Stomach (tissue), 9 donors: ENCODE data around the gene CPED1. TPM values are rescaled to one million over a fixed set of nuclear protein-coding genes. Genes with fewer than 3 reads are reported as not detected.

ENCODE experiments used
- DNase-seq, 2 donors: peaks; one replicate each; pipeline versions ENCODE4 v3.0.0 to v3.0.0-alpha.2; 2013 to 2019
- H3K27ac ChIP-seq, 5 donors: fragments of 200-600 bp in 4 of 5; sonication (generic) in 4 of 5; one replicate each; pipeline ENCODE4 v1.5.1; 2013 to 2019; ENCODE audit warnings: mild to moderate bottlenecking in 1 of 5, moderate library complexity in 1 of 5
- H3K27me3 ChIP-seq, 3 donors: fragments of 200-600 bp; sonication (generic); one replicate each; pipeline ENCODE4 v1.5.1; 2017 to 2019; ENCODE audit warnings: mixed run types in 1 of 3
- H3K36me3 ChIP-seq, 4 donors: fragments of 200-600 bp; sonication (generic); 1 replicate in 3 of 4; 2 replicates in 1 of 4; pipeline ENCODE4 v1.5.1; 2016 to 2019
- H3K4me1 ChIP-seq, 4 donors: fragments of 200-600 bp; sonication (generic); one replicate each; pipeline ENCODE4 v1.5.1; 2016 to 2019
- H3K4me3 ChIP-seq, 4 donors: fragments of 200-600 bp; sonication (generic) in 3 of 4; one replicate each; pipeline ENCODE4 v1.5.1; 2016 to 2019; ENCODE audit warnings: mild to moderate bottlenecking in 1 of 4
- H3K9me3 ChIP-seq, 4 donors: fragments of 200-600 bp; sonication (generic); one replicate each; pipeline ENCODE4 v1.5.1; 2016 to 2019
- EP300 ChIP-seq: sonication (generic); formaldehyde crosslinking; IDR thresholded peaks from one replicate; pipeline ENCODE4 v1.6.1; 2017; ENCODE audit warnings: antibody characterized with exemption
- POLR2A ChIP-seq, 4 donors: fragments of 450-650 bp; IDR thresholded peaks; one replicate each; pipeline ENCODE4 v1.6.1; 2016; ENCODE audit warnings: antibody characterized with exemption in 4 of 4, control low read depth in 2 of 4, mild to moderate bottlenecking in 1 of 4, moderate library complexity in 1 of 4
- POLR2AphosphoS5 ChIP-seq, 3 donors: sonication (generic); formaldehyde crosslinking; IDR thresholded peaks; one replicate each; pipeline ENCODE4 v1.6.1; 2016; ENCODE audit warnings: antibody characterized with exemption in 3 of 3
- WGBS, 5 donors: extraction: QIAGEN DNeasy Blood & Tissue Kit in 3 of 5; methylation state at CpG; one replicate each; pipeline versions ENCODE4 v1.1.5 to v1.1.7; 2013 to 2018; 5-methylcytosine and 5-hydroxymethylcytosine counted together
- intact Hi-C: fragments of 100-400 bp; cut with DNase I; formaldehyde crosslinking; loops from one replicate; pipeline ENCODE4 v1.15.1; 2023; ENCODE audit warnings: low total_unique reads
- polyA plus RNA-seq, 3 donors: library from polyadenylated mRNA; stranded (reverse); fragments of 200-250 nt; gene quantifications; one replicate each; pipeline ENCODE4 v1.2.3, GENCODE V29; 2013
- total RNA-seq, 5 donors: library from RNA; depleted of rRNA; stranded (reverse); fragments of >200 nt; gene quantifications; one replicate each; pipeline versions ENCODE4 v1.1.0 to v1.2.3, GENCODE V29; 2014 to 2016
- TF ChIP-seq, protein P1 (sequence below), 7 experiments: fragments of 450-650 bp in 4 of 7; fragments of 200-600 bp in 3 of 7; sonication (generic) in 3 of 7; IDR thresholded peaks; one replicate each; pipeline ENCODE4 v1.5.1; 2016 to 2019; ENCODE audit warnings: antibody characterized with exemption in 7 of 7, control low read depth in 2 of 7, mild to moderate bottlenecking in 1 of 7
- donor health status: healthy with polysubstance abuse.
- donor health status: Bipolar disorder and iron deficiency.
- donor health status: healthy.

The CPED1 gene
- total and polyA plus RNA-seq, 8 donors, result 3.0 to 58.7 (median 15.9) TPM

DNA sequence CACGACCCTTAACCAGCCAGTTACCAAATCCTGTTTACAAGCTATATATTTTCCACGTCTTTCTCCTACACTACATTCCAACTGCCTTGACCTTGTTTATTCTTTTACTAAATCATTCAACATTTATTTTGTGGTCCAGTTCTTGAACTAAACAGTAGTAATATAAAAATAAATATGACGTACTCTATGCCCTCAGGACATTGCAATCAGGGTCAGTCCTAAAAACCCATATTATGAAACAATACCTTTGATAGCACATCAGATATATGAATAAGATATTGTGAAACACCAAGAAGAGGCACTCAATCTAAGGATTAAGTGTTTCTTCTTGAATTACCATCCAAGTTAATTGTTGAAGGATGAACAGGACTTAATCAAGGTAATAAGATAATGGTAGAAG lies 287.8 kb downstream of the CPED1 start:
- H3K27ac ChIP-seq, result no peak overlapping the region
- 52 to 61% (median 58%) methylated on average over 3 of the region's 3 CpGs for WGBS, 5 donors
- no peaks in the 10 kb centered on the region for H3K9me3 ChIP-seq
- no peak for DNase-seq
- H3K36me3 ChIP-seq, result no peaks in the 10 kb centered on the region
- no peaks in the 10 kb centered on the region for H3K27me3 ChIP-seq
- no peak for TF ChIP-seq POLR2AphosphoS5 (IDR thresholded peaks at IDR 0.05)
- TF ChIP-seq POLR2A (IDR thresholded peaks at IDR 0.05), result no peak
- TF ChIP-seq, protein P1, sequence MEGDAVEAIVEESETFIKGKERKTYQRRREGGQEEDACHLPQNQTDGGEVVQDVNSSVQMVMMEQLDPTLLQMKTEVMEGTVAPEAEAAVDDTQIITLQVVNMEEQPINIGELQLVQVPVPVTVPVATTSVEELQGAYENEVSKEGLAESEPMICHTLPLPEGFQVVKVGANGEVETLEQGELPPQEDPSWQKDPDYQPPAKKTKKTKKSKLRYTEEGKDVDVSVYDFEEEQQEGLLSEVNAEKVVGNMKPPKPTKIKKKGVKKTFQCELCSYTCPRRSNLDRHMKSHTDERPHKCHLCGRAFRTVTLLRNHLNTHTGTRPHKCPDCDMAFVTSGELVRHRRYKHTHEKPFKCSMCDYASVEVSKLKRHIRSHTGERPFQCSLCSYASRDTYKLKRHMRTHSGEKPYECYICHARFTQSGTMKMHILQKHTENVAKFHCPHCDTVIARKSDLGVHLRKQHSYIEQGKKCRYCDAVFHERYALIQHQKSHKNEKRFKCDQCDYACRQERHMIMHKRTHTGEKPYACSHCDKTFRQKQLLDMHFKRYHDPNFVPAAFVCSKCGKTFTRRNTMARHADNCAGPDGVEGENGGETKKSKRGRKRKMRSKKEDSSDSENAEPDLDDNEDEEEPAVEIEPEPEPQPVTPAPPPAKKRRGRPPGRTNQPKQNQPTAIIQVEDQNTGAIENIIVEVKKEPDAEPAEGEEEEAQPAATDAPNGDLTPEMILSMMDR (IDR thresholded peaks at IDR 0.05), result no peak
- TF ChIP-seq EP300, result no peak
- intact Hi-C loops, result no loop called here
- H3K4me1 ChIP-seq, result no peaks in the 10 kb centered on the region
- H3K4me3 ChIP-seq, result no peak overlapping the region

DNA sequence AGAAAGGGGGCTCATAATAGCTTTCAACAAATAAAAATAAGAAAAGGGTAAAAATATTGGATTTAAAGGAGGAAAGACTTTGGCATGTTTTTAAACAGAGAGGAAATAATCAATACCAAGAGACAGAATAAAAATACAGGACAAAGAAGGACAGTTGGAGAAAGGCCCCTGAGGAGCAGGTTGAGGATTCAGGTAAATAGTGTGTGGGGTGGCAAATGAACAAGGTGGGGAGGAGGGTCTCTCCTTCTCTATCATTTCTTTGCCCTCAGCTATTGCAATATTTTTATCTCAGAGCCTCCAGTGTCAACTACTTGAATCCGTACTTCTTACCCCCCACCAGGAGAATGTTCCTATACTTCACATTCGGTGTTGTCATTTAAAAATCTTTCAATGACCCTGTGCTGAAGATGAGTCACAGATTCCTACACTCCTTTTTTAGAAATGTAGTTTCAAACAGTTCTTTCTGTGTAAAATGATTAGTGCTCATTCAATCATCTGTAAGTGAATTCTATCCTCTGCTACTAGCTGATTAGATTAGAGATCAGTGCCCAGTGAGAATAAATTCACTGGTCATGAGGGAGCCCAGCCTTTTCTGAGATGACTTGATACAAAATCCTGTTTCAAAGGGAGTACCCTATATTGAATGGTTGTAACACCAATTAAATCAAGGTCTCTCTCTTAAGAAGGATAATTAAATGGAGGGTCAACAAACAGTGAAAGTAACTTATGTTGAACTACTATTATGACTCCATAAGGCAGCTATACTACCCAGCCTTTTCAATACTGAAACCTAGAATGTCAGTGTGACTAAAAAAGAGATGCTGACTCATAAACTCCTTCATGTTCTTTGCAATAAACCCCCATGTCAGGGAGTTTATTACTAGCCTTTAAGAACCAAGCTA lies 289.9 kb downstream of the CPED1 start:
- Histone ChIP-seq H3K36me3 (peaks cover 0 to 2% (median 0%) of the 10 kb centered on the region in 4 donors), H3K27ac (no peak overlapping the region), H3K9me3 (no peaks in the 10 kb centered on the region), H3K4me3 (no peak overlapping the region), H3K4me1 (no peaks in the 10 kb centered on the region), H3K27me3 (no peaks in the 10 kb centered on the region)
- intact Hi-C loops, result no loop called here
- WGBS, 5 donors, result 60 to 86% (median 80%) methylated on average over 2 of the region's 2 CpGs
- no peak for TF ChIP-seq EP300
- TF ChIP-seq, protein P1 (IDR thresholded peaks at IDR 0.05), result no peak
- TF ChIP-seq POLR2AphosphoS5 (IDR thresholded peaks at IDR 0.05), result no peak
- TF ChIP-seq POLR2A (IDR thresholded peaks at IDR 0.05), result no peak
- DNase-seq, result no peak

DNA sequence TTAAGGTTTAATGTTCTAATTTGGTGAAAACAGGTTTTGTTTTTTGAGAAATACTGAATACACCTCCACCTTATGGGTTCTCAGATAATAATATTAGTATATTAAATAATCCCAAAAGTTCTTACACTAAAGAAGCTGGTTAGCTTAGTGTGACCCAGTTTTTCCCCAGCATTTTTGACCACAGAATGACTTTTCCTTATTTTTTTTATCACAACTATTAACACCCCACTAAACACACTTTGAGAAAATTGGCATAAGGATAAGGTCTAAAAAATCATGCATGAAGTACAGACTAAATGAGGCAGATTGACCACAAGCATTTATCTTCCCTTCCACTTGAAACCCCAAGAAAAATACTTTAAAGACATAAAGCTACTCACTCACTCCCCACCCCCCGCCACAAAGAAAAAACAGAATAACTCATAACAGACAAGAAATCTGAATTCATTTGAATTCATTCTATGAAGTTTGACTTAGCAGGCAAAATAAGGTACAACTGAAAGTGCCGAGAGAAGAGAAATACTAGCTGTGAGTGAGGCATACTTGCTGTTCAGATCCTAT lies 290.6 kb downstream of the CPED1 start:
- H3K4me1 ChIP-seq, result no peaks in the 10 kb centered on the region
- TF ChIP-seq EP300, result no peak
- no peak overlapping the region for H3K4me3 ChIP-seq
- no peak overlapping the region for H3K27ac ChIP-seq
- intact Hi-C loops, result no loop called here
- no peak for DNase-seq
- H3K27me3 ChIP-seq, result no peaks in the 10 kb centered on the region
- peaks cover 0 to 6% (median 2%) of the 10 kb centered on the region in 4 donors for H3K36me3 ChIP-seq
- no peaks in the 10 kb centered on the region for H3K9me3 ChIP-seq
- WGBS, 5 donors, result 63 to 90% (median 79%) methylated on average over 2 of the region's 2 CpGs

DNA sequence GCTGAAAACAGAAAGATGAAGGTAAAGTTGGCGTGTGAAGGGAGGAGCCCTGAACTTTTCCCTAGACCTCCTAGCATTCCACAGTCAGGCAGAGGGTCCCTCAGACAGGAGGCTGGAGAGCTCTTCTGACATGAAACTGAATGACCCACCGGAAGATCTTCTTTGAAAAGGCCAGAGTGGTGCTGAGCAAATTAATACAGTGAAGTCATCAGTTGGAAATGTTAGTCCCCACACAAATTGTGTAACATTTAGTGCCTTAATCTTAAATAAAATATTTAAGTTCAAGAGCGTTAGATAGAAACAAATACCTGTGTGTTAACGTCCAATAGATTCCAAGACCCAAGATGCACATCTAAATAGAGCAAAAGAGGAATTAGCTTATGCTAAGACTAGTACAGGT lies 291.3 kb downstream of the CPED1 start:
- H3K27ac ChIP-seq, result no peak overlapping the region
- DNase-seq, result no peak
- H3K4me3 ChIP-seq, result no peak overlapping the region
- intact Hi-C loops, result no loop called here
- H3K27me3 ChIP-seq, result no peaks in the 10 kb centered on the region
- 68 to 87% (median 76%) methylated on average over 4 of the region's 4 CpGs for WGBS, 5 donors
- H3K36me3 ChIP-seq, result peaks cover 0 to 11% (median 4%) of the 10 kb centered on the region in 4 donors
- TF ChIP-seq, protein P1 (IDR thresholded peaks at IDR 0.05), result no peak
- no peak for TF ChIP-seq POLR2AphosphoS5 (IDR thresholded peaks at IDR 0.05)
- TF ChIP-seq EP300, result no peak
- no peak for TF ChIP-seq POLR2A (IDR thresholded peaks at IDR 0.05)
- H3K4me1 ChIP-seq, result no peaks in the 10 kb centered on the region
- peaks cover 0 to 6% (median 3%) of the 10 kb centered on the region in 4 donors for H3K9me3 ChIP-seq
